ENCODE measurements around the gene AUTS2. TPM values are rescaled to one million over a fixed set of nuclear protein-coding genes. Genes with fewer than 3 reads are reported as not detected.

Gene AUTS2
- polyA plus RNA-seq, 1 donor from 2014 or later: 97.3 TPM

DNA sequence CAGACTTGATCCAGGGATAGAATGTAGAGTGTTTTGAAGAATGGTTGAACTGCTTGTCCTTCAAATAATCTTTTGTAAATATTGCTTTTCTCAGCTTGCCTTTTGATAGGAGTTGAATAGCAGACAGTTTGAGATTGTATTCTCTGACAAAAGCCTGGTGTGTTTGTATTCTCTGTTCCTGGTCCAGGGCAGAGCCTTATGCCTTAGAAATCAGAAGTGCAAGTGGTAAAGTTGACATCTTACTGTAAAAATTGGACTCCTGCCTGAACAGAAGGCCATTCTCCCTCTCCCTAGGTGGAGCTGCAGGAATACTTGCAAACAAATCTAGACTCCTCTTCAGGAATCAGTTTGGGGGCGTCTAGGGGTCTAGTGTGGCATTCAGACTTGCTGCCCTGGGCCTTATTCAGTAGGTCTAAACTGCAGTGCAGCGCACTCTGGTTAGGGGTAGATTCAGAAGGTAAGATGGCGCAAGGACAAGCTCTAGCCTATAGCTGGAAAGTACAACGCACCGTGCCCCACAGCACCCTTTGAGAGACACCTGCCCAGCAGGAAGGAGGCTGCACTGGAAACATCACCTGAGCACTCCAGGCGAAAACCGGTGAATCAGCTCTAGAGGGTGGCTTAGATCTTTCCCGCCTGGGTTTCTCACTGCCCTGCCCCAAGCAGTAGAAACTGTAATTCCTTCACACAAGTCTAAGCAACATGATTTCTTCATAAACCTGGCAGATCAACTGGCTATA, 925.1 kb downstream of the AUTS2 start:
- Histone ChIP-seq H3K27me3 (ENCODE audit: insufficient read depth, low read depth, low read length) (no peaks in the 10 kb centered on the region), H4K20me1 (ENCODE audit: insufficient read depth) (no peaks in the 10 kb centered on the region), H3K4me3 (ENCODE audit: low read length) (no peak overlapping the region), H3K9me2 (ENCODE audit: insufficient read depth, low read length) (no peaks in the 10 kb centered on the region), H3F3A (ENCODE audit: insufficient read depth, low read length, poor library complexity, severe bottlenecking) (no peaks in the 10 kb centered on the region), H2AFZ (ENCODE audit: low read depth, low read length) (no peak overlapping the region), H3K36me3 (ENCODE audit: insufficient read depth, low read length) (no peaks in the 10 kb centered on the region), H3K9me3 (ENCODE audit: low read length) (no peaks in the 10 kb centered on the region), H3K27ac (ENCODE audit: low read length) (no peak overlapping the region), H3K4me2 (ENCODE audit: low read length) (no peak overlapping the region), H3K9ac (ENCODE audit: low read length) (no peak overlapping the region), H3K79me2 (replicated peaks; ENCODE audit: insufficient read depth, low read length) (no peaks in the 10 kb centered on the region)
- TF ChIP-seq EP300 (conservative IDR thresholded peaks at IDR 0.05; ENCODE audit: poor library complexity, severe bottlenecking) (no peak), SMC3 (conservative IDR thresholded peaks at IDR 0.05; ENCODE audit: poor library complexity) (no peak), EZH2 (IDR thresholded peaks at IDR 0.05; ENCODE audit: borderline replicate concordance, insufficient read depth, low read length, poor library complexity, severe bottlenecking) (no peak), RAD21 (conservative IDR thresholded peaks at IDR 0.05) (no peak), POLR2AphosphoS5 (IDR thresholded peaks at IDR 0.05) (no peak), TAF1 (IDR thresholded peaks at IDR 0.05; ENCODE audit: low read depth) (no peak), MXI1 (conservative IDR thresholded peaks at IDR 0.05; ENCODE audit: poor library complexity, severe bottlenecking) (no peak)
- TF ChIP-seq, protein P1, sequence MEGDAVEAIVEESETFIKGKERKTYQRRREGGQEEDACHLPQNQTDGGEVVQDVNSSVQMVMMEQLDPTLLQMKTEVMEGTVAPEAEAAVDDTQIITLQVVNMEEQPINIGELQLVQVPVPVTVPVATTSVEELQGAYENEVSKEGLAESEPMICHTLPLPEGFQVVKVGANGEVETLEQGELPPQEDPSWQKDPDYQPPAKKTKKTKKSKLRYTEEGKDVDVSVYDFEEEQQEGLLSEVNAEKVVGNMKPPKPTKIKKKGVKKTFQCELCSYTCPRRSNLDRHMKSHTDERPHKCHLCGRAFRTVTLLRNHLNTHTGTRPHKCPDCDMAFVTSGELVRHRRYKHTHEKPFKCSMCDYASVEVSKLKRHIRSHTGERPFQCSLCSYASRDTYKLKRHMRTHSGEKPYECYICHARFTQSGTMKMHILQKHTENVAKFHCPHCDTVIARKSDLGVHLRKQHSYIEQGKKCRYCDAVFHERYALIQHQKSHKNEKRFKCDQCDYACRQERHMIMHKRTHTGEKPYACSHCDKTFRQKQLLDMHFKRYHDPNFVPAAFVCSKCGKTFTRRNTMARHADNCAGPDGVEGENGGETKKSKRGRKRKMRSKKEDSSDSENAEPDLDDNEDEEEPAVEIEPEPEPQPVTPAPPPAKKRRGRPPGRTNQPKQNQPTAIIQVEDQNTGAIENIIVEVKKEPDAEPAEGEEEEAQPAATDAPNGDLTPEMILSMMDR (IDR thresholded peaks at IDR 0.05; ENCODE audit: poor library complexity, severe bottlenecking): no peak
- TF ChIP-seq, protein P2, sequence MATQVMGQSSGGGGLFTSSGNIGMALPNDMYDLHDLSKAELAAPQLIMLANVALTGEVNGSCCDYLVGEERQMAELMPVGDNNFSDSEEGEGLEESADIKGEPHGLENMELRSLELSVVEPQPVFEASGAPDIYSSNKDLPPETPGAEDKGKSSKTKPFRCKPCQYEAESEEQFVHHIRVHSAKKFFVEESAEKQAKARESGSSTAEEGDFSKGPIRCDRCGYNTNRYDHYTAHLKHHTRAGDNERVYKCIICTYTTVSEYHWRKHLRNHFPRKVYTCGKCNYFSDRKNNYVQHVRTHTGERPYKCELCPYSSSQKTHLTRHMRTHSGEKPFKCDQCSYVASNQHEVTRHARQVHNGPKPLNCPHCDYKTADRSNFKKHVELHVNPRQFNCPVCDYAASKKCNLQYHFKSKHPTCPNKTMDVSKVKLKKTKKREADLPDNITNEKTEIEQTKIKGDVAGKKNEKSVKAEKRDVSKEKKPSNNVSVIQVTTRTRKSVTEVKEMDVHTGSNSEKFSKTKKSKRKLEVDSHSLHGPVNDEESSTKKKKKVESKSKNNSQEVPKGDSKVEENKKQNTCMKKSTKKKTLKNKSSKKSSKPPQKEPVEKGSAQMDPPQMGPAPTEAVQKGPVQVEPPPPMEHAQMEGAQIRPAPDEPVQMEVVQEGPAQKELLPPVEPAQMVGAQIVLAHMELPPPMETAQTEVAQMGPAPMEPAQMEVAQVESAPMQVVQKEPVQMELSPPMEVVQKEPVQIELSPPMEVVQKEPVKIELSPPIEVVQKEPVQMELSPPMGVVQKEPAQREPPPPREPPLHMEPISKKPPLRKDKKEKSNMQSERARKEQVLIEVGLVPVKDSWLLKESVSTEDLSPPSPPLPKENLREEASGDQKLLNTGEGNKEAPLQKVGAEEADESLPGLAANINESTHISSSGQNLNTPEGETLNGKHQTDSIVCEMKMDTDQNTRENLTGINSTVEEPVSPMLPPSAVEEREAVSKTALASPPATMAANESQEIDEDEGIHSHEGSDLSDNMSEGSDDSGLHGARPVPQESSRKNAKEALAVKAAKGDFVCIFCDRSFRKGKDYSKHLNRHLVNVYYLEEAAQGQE (IDR thresholded peaks at IDR 0.05; ENCODE audit: borderline replicate concordance): no peak

- H3K79me2 ChIP-seq (replicated peaks; ENCODE audit: insufficient read depth, low read length): no peaks in the 10 kb centered on the region
- H3K9me3 ChIP-seq (ENCODE audit: low read length): no peaks in the 10 kb centered on the region
- no peaks in the 10 kb centered on the region for H3K36me3 ChIP-seq (ENCODE audit: insufficient read depth, low read length)
- TF ChIP-seq RAD21 (conservative IDR thresholded peaks at IDR 0.05) (no peak), SMC3 (conservative IDR thresholded peaks at IDR 0.05; ENCODE audit: poor library complexity) (no peak), EZH2 (IDR thresholded peaks at IDR 0.05; ENCODE audit: borderline replicate concordance, insufficient read depth, low read length, poor library complexity, severe bottlenecking) (no peak)
- TF ChIP-seq, protein P2 (IDR thresholded peaks at IDR 0.05; ENCODE audit: borderline replicate concordance): no peak
- H3K4me3 ChIP-seq (ENCODE audit: low read length): no peak overlapping the region
- no peaks in the 10 kb centered on the region for H3K27me3 ChIP-seq (ENCODE audit: insufficient read depth, low read depth, low read length)
- H3K4me2 ChIP-seq (ENCODE audit: low read length): no peak overlapping the region
- no peaks in the 10 kb centered on the region for H3F3A ChIP-seq (ENCODE audit: insufficient read depth, low read length, poor library complexity, severe bottlenecking)
- no peak overlapping the region for H3K9ac ChIP-seq (ENCODE audit: low read length)
- no peaks in the 10 kb centered on the region for H3K9me2 ChIP-seq (ENCODE audit: insufficient read depth, low read length)
- H2AFZ ChIP-seq (ENCODE audit: low read depth, low read length): no peak overlapping the region
- no peak overlapping the region for H3K27ac ChIP-seq (ENCODE audit: low read length)
- H4K20me1 ChIP-seq (ENCODE audit: insufficient read depth): no peaks in the 10 kb centered on the region
Observed at GRCh38 chr7:70523989-70524351, 925.7 kb downstream of the AUTS2 start.
